Fibroblast of skin of scalp (primary cell): ENCODE data around the gene VAT1L. TPM values are rescaled to one million over a fixed set of nuclear protein-coding genes. Genes with fewer than 3 reads are reported as not detected.

ENCODE experiments used
- DNase-seq: peaks from one replicate; pipeline ENCODE4 v3.0.0-alpha.2; 2013
- polyA plus RNA-seq, 2 experiments: library from polyadenylated mRNA; unstranded; fragments of 120-200 nt; gene quantifications; one replicate each; pipeline ENCODE4 v1.2.1, GENCODE V29; 2013; ENCODE audit not compliant: insufficient read length in 2 of 2

Gene VAT1L, protein sequence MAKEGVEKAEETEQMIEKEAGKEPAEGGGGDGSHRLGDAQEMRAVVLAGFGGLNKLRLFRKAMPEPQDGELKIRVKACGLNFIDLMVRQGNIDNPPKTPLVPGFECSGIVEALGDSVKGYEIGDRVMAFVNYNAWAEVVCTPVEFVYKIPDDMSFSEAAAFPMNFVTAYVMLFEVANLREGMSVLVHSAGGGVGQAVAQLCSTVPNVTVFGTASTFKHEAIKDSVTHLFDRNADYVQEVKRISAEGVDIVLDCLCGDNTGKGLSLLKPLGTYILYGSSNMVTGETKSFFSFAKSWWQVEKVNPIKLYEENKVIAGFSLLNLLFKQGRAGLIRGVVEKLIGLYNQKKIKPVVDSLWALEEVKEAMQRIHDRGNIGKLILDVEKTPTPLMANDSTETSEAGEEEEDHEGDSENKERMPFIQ
- 0.71 TPM for polyA plus RNA-seq (2013, experiment 1 of 2; ENCODE audit: insufficient read length)
- 1.4 TPM for polyA plus RNA-seq (2013, experiment 2 of 2; ENCODE audit: insufficient read length)

DNA sequence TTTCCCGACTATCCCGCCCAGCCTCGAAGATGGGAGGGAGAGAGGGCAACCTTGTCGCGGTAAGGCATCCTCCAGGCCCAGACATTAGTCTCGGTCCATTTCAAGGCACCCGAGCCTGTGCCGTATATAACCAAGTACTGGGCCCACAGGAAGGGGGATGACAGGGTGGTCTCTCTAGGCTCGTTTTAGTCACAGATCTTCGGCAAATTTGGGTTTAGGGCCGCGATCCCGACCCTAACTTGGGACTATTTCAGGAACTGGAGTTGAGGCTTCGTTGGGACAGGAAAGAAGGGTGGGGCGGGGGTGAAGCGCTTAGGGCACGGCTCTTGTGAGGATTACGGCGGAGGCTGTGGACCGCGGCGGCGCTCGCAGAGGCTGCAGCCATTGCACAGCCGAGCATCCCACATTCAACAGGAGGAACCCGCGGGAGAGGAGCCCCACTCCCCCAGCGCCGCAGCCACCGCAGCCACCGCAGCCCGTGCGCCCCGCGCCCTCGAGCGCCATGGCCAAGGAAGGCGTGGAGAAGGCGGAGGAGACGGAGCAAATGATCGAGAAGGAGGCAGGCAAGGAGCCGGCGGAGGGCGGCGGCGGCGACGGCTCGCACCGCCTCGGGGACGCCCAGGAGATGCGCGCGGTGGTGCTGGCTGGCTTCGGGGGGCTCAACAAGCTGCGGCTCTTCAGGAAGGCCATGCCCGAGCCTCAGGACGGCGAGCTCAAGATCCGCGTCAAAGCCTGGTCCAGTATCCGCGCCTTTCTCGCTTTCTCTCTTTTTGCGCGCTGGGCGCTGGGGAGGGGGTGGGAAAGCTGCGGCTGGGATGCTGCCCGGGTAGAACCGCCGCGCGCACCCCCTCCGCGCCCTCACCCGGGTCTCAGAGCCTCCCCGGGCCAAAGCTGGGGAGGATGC, at the start of gene VAT1L:
VAT1L (plus strand) TSS at position 384 of the 904 bp plus-strand sequence; CDS start at position 503, 119 bp downstream.
- DNase-seq: peak; percentile 52

DNA sequence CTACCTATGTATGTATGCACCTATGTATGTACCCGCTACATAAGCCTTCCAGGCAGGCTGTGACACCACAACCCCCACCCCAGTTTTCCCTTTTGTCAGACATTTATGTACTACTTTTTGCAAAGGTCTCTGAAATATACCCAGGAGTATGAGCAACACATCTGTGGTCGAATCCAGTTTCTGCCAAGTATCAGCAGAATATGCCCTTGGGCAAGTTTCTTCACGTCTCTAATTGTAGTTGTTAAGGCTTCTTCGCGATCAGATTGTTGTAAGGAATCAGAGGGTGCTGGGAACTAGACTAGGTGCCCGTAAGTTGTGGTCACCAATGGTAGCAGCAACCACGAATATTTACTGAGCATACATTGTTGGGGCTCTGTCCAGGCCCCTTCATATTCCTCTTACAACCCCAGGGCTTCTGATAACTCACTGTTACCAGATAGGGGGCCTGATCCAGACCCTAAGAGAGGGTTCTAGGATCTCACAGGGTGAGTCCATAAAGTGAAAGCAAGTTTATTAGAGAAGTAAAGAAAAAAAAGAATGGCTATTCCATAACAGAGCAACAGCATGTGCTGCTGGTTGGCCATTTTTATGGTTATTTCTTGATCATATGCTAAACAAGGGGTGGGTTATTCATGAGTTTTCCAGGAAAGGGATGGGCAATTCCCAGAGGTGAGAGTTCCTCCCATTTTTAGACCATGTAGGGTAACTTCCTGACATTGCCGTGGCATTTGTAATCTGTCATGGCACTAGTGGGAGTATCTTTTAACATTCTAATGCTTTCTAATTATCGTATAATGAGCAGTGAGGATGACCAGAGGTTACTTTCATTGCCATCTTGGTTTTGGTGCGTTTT, 49.4 kb upstream of the VAT1L start:
- DNase-seq: no peak

DNA sequence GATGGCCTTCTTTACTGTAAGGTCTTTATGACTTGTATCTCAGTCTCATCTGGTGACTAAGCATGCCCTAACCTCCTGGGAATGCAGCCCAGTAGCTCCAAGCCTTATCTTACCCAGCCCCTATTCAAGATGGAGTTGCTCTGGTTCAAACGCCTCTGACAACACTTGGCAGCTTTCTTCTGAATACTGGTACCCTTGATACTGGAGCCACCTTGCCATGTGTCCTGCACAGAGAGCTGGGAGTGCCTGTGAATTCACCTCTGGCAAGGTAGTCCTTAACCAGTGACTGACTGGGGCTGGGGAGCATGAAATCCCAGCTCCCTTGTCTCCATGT, 48.8 kb upstream of the VAT1L start:
- no peak for DNase-seq

DNA sequence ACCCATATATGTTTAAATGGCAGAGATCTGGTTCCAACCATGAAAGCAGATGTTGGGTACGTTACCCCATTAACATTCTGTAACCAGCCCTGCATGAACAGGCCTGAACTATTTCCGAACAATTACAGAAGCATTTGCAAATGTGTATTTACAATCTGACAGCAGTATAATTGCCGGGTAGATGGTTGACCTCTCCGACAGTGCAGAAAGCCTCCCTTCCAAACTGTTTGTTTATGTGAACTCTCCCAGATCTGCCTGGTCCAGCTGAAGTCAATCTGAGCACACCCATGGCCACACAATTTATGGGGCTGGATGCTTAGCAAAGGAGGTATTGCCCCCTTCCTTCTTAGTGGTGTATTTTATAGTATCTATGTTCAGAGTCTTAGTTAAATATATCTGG, 44.2 kb upstream of the VAT1L start:
- DNase-seq: no peak

DNA sequence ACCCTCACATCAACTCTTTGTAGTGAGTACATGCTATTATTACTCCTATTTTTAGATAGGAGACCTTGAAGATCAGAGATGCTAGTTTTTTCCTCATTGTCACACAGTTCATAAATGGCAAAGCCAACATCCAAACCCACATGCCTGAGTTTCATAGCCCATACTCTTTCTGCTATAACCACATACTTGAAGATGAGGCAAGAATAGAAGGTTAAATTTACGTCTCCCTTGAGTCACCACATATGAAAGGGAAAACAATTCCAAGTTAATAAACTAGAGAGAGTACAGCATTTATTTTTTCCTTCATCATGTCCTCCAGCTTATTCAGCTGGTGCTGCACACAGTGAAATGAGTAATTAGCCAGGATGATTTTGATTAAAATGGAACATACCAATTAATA, 42.4 kb upstream of the VAT1L start:
- DNase-seq: no peak

DNA sequence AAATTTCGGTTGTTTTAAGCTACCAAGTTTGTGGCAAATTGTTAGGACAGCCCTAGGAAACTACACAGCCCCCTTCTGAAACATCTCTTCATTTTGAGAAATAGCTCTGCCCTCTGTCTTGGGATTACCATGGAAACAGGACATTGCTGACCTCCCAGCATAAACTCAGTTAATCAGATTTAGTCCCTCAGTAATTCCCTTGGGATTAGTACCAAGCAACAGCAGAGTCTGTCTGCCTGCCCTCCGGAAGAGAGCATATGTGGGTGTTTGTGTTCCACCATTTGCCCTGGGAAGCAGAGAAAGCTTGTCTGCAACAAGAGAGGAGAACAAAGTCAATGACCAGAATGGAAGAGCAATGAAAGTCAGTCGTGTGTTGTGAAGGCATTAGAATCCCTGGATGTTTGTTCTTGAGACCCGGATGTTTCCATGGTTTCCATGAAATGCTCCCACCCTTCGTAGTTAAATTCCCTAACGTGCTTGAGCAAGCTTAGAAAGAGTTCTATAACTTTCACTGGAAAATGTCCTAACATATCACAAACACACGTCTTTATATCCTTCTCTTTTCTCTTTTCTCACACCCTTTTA, 39.9 kb upstream of the VAT1L start:
- no peak for DNase-seq

DNA sequence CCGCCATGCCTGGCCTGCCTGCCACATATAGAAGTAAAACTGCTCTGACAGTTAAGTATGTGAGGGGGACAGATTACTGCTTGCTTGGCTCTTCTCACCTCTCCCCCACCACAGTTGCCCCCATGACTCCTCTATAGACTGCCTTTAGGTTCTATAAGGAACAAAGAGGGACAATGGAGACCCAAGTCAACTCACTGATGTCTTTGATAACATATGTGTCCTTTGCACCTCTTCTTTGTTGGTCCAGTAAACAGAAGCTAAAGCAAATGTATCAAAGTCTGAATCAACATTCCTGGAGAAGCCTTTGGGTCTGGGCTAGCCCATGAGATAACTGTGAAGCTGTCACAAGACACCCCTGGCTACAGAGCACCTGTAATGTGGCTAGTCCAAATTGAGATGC, 38.9 kb upstream of the VAT1L start:
- DNase-seq: no peak

DNA sequence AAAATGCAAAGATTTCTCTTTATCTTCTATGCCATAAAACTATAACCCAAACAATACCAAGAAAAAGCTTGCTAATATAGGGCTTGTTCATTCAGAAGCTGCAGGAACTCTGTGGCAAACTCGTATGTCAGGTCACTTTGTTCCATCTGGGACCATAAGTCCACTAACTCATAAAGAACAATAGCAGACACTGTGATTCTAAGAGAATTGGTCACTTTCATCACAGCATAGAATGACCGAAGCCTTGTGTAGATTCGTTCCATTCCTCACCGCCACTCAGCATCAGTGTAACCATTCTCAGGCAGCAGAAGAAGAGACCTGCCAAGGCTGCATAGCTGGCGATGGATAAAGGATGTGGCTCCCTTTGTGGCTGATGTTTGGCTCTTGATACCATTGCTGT, 30.3 kb upstream of the VAT1L start:
- no peak for DNase-seq

DNA sequence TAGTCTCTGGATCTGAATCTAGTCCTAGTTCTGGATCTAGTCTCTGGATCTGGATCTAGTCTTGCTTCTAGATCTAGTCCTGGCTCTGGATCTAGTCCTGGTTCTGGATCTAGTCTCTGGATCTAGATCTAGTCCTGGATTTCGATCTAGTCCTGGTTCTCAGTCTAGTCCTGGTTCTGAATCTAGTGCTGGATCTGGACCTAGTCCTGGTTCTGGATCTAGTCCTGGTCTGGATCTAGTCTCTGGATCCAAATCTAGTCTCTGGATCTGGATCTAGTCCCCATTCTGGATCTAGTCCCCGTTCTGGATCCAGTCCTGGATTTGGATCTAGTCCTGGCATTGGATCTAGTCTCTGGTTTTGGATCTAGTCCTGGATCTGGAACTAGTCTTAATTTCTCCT, 29.9 kb upstream of the VAT1L start:
- no peak for DNase-seq

DNA sequence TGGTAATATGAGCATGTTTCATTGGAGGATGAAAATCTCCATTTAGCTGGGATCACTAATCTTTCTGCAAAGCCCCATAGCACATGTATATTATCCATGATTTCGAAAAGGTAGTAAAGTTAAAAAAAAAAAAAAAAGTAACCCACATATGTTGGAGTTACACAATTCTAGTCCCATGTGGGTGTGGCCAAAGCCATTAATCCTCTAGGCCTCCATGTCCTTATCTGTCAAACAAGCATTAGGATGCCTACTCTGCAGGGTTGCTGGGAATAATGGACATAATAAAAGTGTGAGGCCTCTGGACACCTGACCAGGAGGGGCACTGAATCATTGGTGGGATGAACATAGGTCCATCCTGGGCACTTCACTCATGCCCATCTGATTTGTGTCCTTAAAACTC, 29.2 kb upstream of the VAT1L start:
- DNase-seq: no peak

DNA sequence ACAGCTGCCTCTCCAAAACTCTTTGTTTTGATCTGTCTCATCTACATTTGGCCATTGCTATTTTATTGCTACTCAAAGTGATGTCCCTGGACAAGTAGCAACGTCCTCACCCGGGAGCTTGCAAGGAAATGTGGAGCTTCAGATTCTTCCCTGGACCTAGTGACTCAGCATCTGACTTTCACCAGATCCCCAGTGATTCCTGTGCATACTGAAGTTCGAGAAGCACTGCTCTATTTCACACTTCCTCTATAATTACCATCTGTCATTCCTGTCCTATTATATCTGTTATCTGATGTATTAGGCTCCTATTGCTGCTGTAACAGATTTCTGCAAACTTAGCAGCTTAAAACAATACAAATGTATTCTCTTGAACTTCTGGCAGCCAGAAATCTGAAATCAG, 28.5 kb upstream of the VAT1L start:
- no peak for DNase-seq

DNA sequence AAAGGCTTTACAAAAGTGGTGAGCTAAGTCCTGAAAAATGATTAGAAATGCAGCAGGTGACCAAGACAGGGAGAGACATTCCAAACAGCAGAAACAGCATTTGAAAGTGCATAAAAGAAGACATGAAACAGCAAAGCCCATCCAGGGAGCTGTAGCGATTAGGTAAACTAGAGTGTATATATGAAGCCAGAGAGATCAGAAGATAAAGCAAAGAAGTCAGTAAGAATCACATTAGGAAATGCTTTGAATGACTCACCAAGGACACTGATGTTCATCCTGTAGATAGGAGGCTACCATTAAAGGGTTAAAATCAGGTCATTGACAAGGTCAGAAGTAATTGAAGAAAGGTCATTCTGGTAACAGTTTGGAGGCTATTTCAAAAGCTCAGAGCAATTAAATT, 27.6 kb upstream of the VAT1L start:
- no peak for DNase-seq

DNA sequence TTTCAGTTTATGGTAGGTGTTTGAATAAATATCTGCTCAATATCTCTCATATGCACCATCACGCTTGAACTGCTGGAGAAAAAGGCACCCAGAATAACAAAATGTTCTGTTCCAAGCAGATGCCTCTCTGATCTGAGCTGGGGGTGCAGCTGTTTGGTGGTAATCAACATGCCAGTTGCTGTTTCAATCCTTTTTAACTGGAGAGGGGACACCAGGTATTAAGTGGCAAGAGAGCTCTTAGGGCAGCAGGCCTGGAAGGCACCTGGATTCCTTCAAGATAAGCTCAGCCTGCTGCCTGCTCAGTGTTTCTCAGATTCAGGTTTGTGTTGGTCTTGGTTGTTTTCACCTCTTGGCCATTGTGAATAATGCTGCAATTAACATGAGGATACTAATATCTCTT, 27.2 kb upstream of the VAT1L start:
- DNase-seq: no peak

DNA sequence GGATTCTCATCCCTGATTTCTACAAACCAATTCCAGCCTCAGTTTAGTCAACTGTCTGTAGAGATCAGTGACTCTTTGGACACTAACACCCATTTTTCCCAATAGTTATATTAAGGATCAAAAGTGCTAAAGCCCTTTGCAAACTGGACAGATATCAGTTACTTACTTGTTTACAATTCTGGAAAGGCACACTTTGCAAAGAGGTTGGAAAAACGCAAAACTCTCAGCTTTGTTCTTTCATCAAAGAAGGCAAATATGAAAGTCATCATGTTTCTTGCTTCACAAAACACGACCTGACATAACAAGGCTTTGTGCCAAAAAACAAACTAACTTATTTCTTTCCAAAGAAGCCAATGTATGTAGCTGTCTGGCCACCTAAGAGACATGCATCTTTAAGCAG, 26.1 kb upstream of the VAT1L start:
- no peak for DNase-seq

DNA sequence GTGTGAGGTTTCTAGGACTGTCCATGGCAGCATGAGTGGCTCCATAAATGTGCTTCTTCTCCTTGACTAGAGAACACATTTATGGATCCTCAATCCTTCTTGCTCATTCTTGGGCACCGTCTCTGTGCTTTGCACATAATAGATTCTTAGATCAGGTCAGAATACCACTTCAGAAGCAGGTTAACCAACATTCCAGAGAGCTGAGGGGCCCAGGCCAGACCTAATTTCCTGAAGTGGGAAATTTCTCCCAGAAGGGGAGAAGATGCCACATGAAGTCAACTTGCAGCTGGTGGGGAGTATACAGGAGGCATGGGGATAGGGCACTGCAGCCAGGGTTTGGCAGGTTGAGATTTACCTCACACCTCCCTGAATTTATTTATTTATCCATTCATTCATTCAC, 24.4 kb upstream of the VAT1L start:
- DNase-seq: no peak

DNA sequence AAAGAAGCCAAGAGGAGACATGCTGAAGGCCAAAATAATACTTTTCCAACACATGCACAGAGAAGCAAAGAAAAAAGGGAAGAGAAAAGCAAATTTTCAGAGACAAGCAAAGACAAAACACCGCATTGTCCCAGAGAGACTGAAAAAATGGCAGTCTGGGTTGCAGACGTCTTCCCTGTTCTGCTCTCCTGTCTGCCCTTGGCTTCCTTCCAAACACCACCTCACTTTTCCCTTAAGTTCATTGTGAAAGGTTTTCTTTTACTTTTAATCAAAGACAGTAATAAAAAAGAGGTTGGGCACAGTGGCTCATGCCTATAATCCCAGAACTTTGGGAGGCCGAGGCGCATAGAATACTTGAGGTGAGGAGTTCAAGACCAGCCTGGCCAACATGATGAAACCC, 21.2 kb upstream of the VAT1L start:
- DNase-seq: no peak

DNA sequence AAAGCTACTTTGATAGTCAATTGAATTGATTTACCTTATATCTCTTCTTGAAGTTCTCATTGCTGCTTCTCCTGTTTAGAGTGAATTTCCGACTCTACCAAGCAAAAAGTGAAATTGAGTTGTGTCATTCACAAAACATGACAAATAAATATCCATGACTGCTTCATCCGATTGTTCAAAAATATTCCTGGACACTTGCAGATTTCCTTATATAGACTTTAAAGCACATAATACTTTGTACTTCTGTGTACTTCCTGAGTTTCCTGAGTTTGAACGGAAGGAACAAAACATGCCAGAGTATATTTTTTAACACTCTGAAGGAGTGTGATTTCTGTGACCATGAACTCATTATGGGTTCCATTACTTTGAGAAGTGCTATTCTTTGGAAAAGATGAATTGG, 20.5 kb upstream of the VAT1L start:
- DNase-seq: no peak

DNA sequence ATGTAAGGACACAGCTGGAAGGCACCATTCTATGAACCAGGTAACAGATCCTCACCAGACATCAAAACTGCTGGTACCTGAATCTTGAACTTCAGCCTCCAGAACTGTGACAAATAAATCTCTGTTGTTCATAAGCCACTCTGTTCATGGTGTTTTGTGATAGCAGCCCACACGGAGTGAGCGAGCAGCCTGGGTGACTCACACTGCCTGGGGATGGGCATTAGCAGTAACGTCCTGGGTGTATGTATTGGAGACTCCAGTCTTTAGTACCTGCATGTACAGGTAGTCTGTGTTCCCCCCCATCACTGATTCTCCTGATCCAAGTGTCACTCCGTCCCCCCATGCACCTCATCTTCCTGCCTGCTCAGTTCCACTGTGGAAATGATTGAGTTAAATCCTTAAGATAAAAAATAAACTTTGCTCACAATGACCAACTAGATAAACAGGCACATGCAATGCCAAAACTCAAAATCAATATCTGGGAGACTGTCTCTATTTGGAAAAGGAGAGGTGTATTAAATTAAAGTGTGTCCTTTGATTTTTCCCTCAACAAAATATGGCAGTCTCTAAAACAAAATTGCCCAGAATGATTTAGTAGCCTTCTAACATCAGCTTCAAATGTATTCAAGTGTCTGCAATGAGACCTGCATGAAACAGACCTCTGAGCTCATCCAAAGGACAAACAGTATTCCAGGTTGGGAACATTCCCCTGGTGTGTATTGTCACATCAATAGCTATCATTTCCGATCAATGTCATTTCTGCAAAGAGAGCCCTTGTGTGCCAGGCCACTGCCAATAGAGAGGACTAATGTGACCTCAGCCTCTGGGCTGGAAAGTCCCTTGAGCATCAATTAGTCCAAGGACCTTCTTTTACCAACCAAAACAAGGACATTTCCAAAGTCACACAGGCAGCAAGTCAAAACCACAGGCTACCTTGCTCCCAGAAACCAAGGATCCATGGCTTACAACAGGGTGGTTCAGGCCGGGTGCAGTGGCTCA, 12.2 kb upstream of the VAT1L start:
- no peak for DNase-seq

DNA sequence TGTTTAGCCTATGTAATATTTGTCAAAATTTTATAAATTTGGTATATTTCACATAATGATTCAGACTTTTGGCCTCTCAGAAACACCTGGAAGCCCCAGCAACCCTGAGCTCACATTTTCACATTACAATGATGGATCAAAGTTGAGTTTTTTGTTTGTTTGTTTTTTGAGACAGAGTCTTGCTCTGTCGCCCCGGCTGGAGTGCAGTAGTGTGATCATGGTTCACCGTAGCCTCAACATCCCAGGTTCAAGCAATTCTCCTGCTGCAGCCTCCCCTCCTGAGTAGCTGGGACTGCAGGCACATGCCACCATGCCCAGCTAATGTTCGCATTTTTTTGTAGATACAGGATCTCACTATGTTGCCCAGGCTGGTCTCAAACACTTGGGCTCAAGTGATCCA, 10.6 kb upstream of the VAT1L start:
- no peak for DNase-seq

DNA sequence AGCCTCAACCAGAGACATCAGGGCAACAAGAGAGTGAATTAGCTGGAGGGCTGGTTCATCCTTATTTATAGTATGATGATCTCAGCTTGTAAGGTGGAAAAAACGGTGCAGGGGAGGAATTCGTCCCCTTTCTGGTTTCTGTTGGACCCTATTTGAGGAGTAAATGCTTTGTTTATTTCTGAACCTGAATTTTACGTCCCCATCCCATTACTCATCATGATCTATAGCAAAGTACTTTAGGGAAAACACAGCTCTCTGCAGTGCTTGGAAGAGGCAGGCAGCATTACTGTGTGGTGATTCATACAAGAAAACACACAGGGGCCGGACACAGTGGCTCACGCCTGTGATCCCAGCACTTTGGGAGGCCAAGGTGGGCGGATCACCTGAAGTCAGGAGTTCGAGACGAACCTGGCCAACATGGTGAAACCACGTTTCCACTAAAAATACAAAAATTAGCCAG, 8.0 kb upstream of the VAT1L start:
- DNase-seq: peak; percentile 44

DNA sequence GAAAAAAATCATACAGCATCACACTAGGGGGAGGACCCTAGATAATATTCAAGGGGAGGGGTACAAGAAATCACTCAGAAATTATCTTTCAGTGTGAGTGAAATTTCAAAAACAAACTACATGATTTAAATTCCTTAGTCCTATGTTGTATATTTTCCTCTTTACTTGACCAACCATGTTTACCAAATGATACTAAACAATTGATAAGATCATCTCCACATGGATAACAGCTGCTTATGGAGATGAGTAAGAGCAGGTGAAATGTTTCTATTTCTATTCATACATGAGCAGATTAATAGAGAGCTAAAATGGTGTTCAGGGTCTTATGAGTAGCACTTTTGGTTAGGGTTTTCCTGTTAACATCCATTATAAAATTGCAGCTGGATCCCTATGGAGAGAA, 7.3 kb upstream of the VAT1L start:
- no peak for DNase-seq
